Fibroblast of the aortic adventitia (primary cell): ENCODE measurements around the gene LTB. TPM values are rescaled to one million over a fixed set of nuclear protein-coding genes. Genes with fewer than 3 reads are reported as not detected.

ENCODE experiments used
- DNase-seq: peaks from one replicate; pipeline ENCODE4 v3.0.0-alpha.2; 2010; ENCODE audit warnings: low read depth
- H3K4me3 ChIP-seq: 2 replicates; pipeline ENCODE4 v1.5.1; 2011; ENCODE audit warnings: low read depth, mild to moderate bottlenecking, control low read depth, low read length, moderate library complexity
- total RNA-seq: library from RNA; depleted of rRNA; stranded (reverse); fragments of >200 nt; gene quantifications from 2 replicates; pipeline ENCODE4 v1.2.3, GENCODE V29; 2012; ENCODE audit warnings: low replicate concordance
- TF ChIP-seq, protein P1 (sequence below): IDR thresholded peaks from 2 replicates; pipeline ENCODE4 v1.5.1; 2011; ENCODE audit warnings: mild to moderate bottlenecking, low read length, control low read depth, inconsistent platforms; ENCODE audit not compliant: insufficient read depth

Gene LTB
- total RNA-seq, 1 donor = not detected

DNA sequence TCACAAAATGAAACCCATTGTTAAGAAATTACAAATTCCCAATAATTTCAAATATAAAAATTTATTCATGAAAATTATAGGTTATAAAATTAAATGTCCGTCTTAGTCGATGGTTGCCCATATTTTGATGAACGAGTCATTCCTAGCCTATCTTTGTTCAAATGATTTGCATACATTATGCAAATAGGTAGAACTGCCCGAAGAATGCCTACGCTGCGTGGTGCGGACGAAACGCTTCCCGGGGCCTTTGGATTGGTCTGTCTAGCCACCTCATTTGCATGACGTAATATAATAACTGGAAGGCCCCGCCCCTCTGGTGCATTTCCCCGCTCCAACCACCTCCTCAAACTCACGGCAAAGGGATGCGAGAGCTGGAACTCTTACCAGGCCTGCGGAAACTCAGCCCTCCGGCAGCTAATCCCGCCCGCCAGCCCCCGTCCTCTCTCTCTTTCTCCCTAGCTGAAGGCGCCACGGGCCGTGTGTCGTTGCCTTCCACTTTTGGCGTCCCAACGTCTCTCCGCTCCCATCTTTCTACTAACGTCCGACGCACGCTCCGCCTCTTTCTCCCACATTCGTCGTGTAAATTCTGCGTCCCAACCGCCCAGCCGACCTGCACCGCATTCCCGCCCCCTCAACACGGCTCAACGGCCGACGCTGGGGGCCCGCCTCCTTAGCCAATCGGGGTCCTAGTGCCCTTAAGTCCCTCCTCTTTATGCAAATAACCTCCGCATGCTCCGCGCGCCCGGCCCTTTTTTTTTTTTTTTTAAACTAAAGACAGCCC, 37.8 kb upstream of the LTB start:
- peak overlapping the region; percentile 83 for H3K4me3 ChIP-seq
- DNase-seq = peak; percentile 99
- TF ChIP-seq, protein P1, sequence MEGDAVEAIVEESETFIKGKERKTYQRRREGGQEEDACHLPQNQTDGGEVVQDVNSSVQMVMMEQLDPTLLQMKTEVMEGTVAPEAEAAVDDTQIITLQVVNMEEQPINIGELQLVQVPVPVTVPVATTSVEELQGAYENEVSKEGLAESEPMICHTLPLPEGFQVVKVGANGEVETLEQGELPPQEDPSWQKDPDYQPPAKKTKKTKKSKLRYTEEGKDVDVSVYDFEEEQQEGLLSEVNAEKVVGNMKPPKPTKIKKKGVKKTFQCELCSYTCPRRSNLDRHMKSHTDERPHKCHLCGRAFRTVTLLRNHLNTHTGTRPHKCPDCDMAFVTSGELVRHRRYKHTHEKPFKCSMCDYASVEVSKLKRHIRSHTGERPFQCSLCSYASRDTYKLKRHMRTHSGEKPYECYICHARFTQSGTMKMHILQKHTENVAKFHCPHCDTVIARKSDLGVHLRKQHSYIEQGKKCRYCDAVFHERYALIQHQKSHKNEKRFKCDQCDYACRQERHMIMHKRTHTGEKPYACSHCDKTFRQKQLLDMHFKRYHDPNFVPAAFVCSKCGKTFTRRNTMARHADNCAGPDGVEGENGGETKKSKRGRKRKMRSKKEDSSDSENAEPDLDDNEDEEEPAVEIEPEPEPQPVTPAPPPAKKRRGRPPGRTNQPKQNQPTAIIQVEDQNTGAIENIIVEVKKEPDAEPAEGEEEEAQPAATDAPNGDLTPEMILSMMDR = no peak

DNA sequence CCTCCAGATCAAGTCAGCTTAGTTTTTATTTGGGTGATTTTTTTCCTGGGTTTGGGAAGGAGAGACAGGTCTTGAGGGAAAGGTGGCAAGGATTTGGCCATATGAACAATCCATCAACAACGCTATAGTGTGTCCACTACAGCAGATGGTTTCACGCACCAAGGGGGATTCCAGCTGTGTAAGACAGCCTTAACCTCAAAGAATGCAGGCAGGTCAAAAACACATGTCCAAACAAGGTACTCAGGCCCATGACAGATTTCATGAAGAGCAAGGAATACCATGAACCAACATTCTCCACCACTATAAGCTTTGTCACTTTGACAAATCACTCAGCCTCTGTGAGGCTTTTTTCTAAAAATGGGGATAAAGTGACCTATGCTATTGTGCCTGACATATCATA, 34.8 kb upstream of the LTB start:
- H3K4me3 ChIP-seq = no peak overlapping the region
- TF ChIP-seq, protein P1 = no peak
- DNase-seq = no peak

DNA sequence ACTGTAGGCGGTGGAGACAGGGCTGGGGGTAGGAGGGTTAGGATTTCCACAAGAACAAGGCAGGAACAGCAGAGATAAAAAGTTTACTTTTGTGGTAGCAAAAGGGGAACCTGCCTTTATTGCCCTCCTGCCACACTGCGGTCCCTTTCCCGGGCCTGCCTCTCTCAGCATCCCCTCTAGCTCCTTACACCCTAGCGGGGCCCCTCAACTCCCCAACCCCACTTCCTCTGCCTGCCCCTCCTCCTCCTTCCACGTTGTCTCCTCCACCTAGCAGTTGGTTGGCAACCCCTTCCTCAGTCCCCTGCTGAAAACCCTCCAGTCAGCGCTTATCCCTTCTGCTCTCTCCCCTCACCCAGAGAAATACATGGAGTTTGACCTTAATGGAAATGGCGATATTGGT, 33.5 kb upstream of the LTB start:
- H3K4me3 ChIP-seq = no peak overlapping the region
- TF ChIP-seq, protein P1 = no peak
- no peak for DNase-seq

DNA sequence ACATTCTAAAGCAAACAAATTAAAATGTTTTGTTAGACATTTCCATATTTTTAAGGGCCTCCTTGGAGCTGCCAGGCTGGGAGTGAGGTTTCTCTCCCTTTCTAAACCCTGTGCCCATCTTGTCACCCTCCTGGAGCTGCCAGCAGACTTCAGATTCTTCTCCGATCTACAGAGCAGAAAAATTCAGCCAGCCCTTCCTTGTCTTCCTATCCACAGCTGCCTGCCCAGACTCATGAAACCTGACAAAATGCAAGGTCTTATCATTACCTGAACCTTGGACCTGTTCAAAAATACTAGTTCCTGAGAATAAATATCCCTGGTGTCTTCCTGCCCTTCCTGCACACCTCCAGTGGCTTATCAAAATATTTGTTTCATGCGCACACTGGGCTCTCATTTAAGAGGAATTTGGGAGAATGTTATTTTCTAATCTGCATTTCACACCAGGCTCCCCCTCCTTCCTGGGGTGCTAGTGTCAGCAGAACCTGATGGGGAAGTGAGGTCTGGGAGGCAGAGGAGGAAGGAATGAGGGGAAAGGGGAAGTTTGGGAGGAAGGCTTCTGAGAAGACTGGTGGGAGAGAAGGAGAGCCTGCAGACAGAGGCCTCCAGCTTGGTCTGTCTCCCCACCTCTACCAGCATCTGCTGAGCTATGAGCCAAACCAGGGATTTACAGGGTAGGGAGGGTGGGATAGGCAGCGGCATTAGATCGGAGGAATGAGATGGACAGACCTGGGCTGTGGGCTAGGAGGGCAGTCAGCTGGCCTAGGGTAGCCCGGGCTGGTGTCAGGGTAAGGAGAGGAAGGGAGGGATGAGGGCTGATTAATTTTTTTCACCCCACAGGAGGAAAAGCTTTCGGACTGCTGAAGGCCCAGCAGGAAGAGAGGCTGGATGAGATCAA, 32.7 kb upstream of the LTB start, which contains the start of gene AIF1:
AIF1 (plus strand) TSS at position 551 of the 895 bp plus-strand sequence; CDS start at position 647, 96 bp downstream.
- no peak for DNase-seq
- H3K4me3 ChIP-seq = no peak within 1 kb of the TSS
- TF ChIP-seq, protein P1 = no peak

DNA sequence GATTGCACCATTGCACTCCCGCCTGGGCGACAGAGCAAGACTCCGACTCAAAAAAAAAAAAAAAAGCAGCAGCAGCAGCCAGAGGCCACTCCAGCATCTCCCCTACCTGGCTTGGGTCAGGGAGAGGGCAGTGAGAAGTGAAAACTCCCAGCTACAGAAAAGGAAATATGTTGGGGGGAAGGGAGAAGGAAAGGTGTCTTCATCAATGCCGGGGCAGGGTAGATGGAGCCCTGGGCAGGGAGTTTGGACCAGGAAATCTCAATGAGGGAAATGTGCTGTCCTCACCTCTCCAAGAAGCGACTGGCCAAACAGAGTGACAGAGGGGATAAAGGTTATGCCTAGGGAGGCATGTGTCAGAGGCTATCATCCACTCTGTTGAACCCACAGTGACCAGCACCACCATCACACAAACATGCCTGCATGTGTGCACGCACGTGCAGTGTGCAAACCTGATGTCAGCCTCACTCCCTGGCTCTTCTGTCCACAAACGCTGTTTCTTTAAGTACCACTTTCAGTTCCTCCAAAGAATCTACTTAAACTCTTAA, 31.9 kb upstream of the LTB start:
- TF ChIP-seq, protein P1 = no peak
- H3K4me3 ChIP-seq = no peak overlapping the region
- DNase-seq = no peak

DNA sequence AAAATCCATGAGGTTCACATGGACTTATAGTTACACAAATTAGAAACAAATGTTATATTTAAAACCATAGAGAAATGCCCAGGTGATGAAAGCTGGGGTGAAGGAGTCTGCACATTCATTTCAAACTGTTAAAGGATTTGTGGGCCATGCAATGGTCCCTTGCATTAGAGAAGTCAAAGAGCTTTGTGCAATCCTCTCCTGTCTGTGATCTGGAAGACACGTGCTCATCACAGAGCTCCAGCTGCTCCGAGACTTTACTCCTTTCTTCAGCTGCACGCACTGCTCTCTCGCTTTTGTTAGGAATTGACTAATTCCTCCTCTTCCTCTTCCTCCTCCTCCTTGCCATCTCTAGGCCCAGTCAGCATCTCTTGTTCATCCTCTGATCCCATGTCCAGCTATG, 28.7 kb upstream of the LTB start:
- no peak overlapping the region for H3K4me3 ChIP-seq
- no peak for DNase-seq
- TF ChIP-seq, protein P1 = no peak
